ENCODE results near the gene MRPL54.

Gene MRPL54

DNA sequence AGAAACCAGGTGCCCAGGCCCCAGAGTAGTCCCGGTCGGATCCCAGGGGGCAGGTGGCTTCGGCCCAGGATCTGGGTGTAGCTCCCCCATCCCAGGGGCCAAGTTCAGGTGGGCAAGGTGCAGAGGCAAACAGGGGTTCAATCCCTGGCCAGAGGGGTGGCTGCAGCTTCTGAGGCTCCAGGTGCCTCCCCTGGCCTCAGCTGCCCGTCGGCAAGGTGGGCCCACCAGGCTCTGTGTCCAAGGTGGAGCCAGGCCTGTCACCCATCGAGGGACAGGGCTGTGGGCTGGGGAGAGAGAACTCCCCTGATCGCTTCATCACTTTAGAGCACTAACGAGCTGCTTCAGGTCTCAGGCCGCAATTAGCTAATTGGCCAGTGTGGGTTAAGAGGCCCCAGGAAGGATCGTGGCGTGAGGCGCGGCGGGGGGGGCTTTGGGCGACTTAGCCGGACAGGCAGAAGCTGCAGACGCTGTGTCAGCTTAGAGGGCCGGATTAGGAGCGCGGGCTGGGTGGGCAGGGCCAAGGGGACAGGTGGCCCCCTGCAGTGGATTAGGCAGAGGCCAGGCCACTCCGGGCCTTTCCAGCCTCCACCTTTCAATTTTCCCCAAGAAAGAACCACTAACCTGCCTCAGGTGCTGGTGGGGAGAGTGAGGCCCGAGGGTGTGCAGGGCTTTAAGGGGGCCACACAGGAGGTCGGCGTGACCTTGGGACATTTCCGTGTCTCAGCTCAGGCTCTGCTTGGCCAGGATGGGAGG is 12.3 kb downstream of the MRPL54 start:
- Histone ChIP-seq H3K27ac (ENCODE audit: low read length) (no peak overlapping the region), H2AFZ (ENCODE audit: low read depth, low read length) (no peak overlapping the region), H4K20me1 (ENCODE audit: insufficient read depth, low read length) (no peaks in the 10 kb centered on the region), H3K4me3 (ENCODE audit: low read length) (no peak overlapping the region), H3K79me2 (ENCODE audit: low read length) (no peaks in the 10 kb centered on the region), H3K4me2 (ENCODE audit: low read length) (no peak overlapping the region), H3K9me3 (ENCODE audit: insufficient read depth, low read length) (no peaks in the 10 kb centered on the region), H3K27me3 (ENCODE audit: low read depth, low read length) (no peaks in the 10 kb centered on the region), H3K4me1 (ENCODE audit: low read length) (no peaks in the 10 kb centered on the region), H3K9ac (ENCODE audit: low read length) (no peak overlapping the region), H3K36me3 (replicated peaks; ENCODE audit: low read depth, low read length) (no peaks in the 10 kb centered on the region)
- no peak for TF ChIP-seq EZH2phosphoT487 (IDR thresholded peaks at IDR 0.05; ENCODE audit: low read depth)
- TF ChIP-seq, protein P1, sequence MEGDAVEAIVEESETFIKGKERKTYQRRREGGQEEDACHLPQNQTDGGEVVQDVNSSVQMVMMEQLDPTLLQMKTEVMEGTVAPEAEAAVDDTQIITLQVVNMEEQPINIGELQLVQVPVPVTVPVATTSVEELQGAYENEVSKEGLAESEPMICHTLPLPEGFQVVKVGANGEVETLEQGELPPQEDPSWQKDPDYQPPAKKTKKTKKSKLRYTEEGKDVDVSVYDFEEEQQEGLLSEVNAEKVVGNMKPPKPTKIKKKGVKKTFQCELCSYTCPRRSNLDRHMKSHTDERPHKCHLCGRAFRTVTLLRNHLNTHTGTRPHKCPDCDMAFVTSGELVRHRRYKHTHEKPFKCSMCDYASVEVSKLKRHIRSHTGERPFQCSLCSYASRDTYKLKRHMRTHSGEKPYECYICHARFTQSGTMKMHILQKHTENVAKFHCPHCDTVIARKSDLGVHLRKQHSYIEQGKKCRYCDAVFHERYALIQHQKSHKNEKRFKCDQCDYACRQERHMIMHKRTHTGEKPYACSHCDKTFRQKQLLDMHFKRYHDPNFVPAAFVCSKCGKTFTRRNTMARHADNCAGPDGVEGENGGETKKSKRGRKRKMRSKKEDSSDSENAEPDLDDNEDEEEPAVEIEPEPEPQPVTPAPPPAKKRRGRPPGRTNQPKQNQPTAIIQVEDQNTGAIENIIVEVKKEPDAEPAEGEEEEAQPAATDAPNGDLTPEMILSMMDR (IDR thresholded peaks at IDR 0.05; ENCODE audit: low read depth, low read length) = no peak

DNA sequence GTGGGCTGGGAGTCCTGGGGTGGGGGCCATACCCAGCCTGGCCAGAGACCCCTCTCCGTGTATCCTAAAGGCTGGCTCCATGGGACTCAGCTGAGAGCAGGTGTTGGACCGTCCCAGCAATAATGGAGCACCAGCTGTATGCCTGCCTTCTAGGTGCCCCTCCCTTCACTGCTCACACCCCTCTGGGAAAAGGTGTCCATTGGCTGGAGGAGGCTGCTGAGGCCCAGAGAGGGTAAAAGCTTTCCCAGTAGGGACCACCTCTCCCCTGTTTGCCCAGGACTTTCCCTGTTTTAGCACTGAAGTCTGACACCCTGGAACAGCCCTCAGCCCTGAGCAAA is 12.9 kb downstream of the MRPL54 start:
- TF ChIP-seq EZH2phosphoT487 (IDR thresholded peaks at IDR 0.05; ENCODE audit: low read depth) = no peak
- TF ChIP-seq, protein P1 (IDR thresholded peaks at IDR 0.05; ENCODE audit: low read depth, low read length) = no peak
- Histone ChIP-seq H2AFZ (ENCODE audit: low read depth, low read length) (no peak overlapping the region), H3K27ac (ENCODE audit: low read length) (no peak overlapping the region)

DNA sequence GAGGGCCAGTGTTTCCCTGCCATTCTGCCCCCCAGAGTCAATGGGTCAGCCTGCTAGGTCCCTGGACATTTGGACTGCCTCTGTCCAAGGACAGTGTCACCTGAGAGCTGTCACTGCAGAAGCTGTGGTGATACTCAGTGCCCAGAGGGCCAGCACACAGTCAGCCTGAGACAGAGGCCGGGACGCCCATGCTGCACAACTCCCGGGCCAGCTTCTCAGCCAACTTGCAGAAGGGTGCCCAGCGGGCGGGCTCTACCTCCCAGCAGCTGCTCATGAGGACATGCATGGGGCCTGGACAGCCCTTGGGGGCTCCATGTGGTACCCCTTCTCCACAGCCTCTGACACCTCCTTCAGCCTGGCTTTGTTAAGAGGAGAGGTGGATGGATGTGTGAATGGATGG is 13.3 kb downstream of the MRPL54 start:
- no peak overlapping the region for H3K9ac ChIP-seq (ENCODE audit: low read length)
- no peaks in the 10 kb centered on the region for H4K20me1 ChIP-seq (ENCODE audit: insufficient read depth, low read length)
- H2AFZ ChIP-seq (ENCODE audit: low read depth, low read length) = no peak overlapping the region
- H3K4me2 ChIP-seq (ENCODE audit: low read length) = no peak overlapping the region
- no peaks in the 10 kb centered on the region for H3K79me2 ChIP-seq (ENCODE audit: low read length)
- no peaks in the 10 kb centered on the region for H3K27me3 ChIP-seq (ENCODE audit: low read depth, low read length)
- no peak overlapping the region for H3K27ac ChIP-seq (ENCODE audit: low read length)
- H3K9me3 ChIP-seq (ENCODE audit: insufficient read depth, low read length) = 0 out of 2 replicates have a peak, but pooled peaks cover under 1% of the 10 kb centered on the region
- no peaks in the 10 kb centered on the region for H3K4me1 ChIP-seq (ENCODE audit: low read length)
- TF ChIP-seq, protein P1 (IDR thresholded peaks at IDR 0.05; ENCODE audit: low read depth, low read length) = no peak
- no peak for TF ChIP-seq EZH2phosphoT487 (IDR thresholded peaks at IDR 0.05; ENCODE audit: low read depth)
- no peak overlapping the region for H3K4me3 ChIP-seq (ENCODE audit: low read length)
- H3K36me3 ChIP-seq (replicated peaks; ENCODE audit: low read depth, low read length) = no peaks in the 10 kb centered on the region

More for the DNA sequence above, 12.9 kb downstream of the MRPL54 start:
- Histone ChIP-seq H3K9ac (ENCODE audit: low read length) (no peak overlapping the region), H3K4me3 (ENCODE audit: low read length) (no peak overlapping the region), H3K27me3 (ENCODE audit: low read depth, low read length) (no peaks in the 10 kb centered on the region), H3K79me2 (ENCODE audit: low read length) (no peaks in the 10 kb centered on the region), H3K4me2 (ENCODE audit: low read length) (no peak overlapping the region), H3K36me3 (replicated peaks; ENCODE audit: low read depth, low read length) (no peaks in the 10 kb centered on the region), H3K9me3 (ENCODE audit: insufficient read depth, low read length) (no peaks in the 10 kb centered on the region), H4K20me1 (ENCODE audit: insufficient read depth, low read length) (no peaks in the 10 kb centered on the region), H3K4me1 (ENCODE audit: low read length) (no peaks in the 10 kb centered on the region)

DNA sequence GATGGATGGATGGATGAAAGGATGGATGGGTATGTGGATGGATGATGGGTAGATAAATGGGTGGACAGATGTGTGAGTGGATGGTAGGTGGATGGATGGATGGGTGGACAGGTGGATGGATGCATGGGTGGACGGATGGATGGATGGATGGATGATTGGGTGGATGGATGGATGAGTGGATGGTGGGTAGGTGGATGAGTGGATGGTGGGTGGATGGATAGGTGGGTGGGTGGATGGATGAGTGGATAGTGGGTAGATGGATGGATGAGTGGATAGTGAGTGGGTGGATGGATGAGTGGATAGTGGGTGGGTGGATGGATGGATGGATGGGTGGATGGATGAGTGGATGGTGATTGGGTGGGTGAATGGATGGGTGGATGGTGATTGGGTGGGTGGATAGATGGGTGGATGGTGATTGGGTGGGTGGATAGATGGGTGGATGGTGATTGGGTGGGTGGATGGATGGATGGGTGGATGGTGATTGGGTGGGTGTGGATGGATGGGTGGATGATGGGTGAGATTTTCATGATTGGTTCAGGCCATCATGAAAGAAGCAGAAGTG is 14.1 kb downstream of the MRPL54 start:
- Histone ChIP-seq H3K4me3 (ENCODE audit: low read length) (no peak overlapping the region), H3K79me2 (ENCODE audit: low read length) (no peaks in the 10 kb centered on the region), H2AFZ (ENCODE audit: low read depth, low read length) (no peak overlapping the region), H3K36me3 (replicated peaks; ENCODE audit: low read depth, low read length) (no peaks in the 10 kb centered on the region), H3K9me3 (ENCODE audit: insufficient read depth, low read length) (peaks cover 7% of the 10 kb centered on the region; the same call in 1 of the 2 replicates), H3K9ac (ENCODE audit: low read length) (no peak overlapping the region), H3K4me1 (ENCODE audit: low read length) (no peaks in the 10 kb centered on the region), H3K4me2 (ENCODE audit: low read length) (no peak overlapping the region), H3K27me3 (ENCODE audit: low read depth, low read length) (no peaks in the 10 kb centered on the region), H3K27ac (ENCODE audit: low read length) (no peak overlapping the region), H4K20me1 (ENCODE audit: insufficient read depth, low read length) (no peaks in the 10 kb centered on the region)
- no peak for TF ChIP-seq EZH2phosphoT487 (IDR thresholded peaks at IDR 0.05; ENCODE audit: low read depth)
- TF ChIP-seq, protein P1 (IDR thresholded peaks at IDR 0.05; ENCODE audit: low read depth, low read length) = no peak
